Activated T-helper 1 cell treated with anti-CD3 and anti-CD28 coated beads, Interleukin-12 subunit alpha, Interleukin-12 subunit beta, Interleukin-2, Interleukin-4 antibody, amounts not matched to agents 30 ng/mL and 10 ng/mL and 1 ng/mL, durations not matched to agents 14 hours and 24 hours and 36 hours (primary cell): ENCODE measurements around the gene PGS1. TPM values are rescaled to one million over a fixed set of nuclear protein-coding genes. Genes with fewer than 3 reads are reported as not detected.

Experiments
- DNase-seq: peaks from one replicate; pipeline ENCODE4 v3.0.0; 2021; ENCODE audit warnings: low spot score
- H3K27ac Mint-ChIP-seq: one replicate; pipeline ENCODE4 v1.8.0; 2021; ENCODE audit warnings: mild to moderate bottlenecking, mixed read lengths
- H3K27me3 Mint-ChIP-seq: one replicate; pipeline ENCODE4 v1.8.0; 2022; ENCODE audit warnings: mild to moderate bottlenecking, moderate library complexity, mixed read lengths; ENCODE audit not compliant: insufficient read depth
- H3K36me3 Mint-ChIP-seq: one replicate; pipeline ENCODE4 v1.8.0; 2021; ENCODE audit warnings: low read depth, mixed read lengths
- H3K4me1 Mint-ChIP-seq: one replicate; pipeline ENCODE4 v1.8.0; 2021; ENCODE audit warnings: low read depth, mixed read lengths
- H3K4me3 Mint-ChIP-seq: one replicate; pipeline ENCODE4 v1.8.0; 2021; ENCODE audit warnings: mild to moderate bottlenecking, moderate library complexity, mixed read lengths
- H3K9me3 Mint-ChIP-seq: one replicate; pipeline ENCODE4 v1.8.0; 2021; ENCODE audit warnings: mixed read lengths
- intact Hi-C: fragments of 100-400 bp; cut with micrococcal nuclease; formaldehyde crosslinking; loops from one replicate; pipeline ENCODE4 v1.15.1; 2024
- total RNA-seq: library from RNA; stranded (reverse); gene quantifications from 2 replicates; pipeline ENCODE4 v1.2.3, GENCODE V29; 2022

The PGS1 gene
- total RNA-seq, 1 donor from 2014 or later: 71.9 TPM

- Mint-ChIP-seq H3K4me1 (peaks cover 7% of the 10 kb centered on the region), H3K9me3 (no peaks in the 10 kb centered on the region), H3K4me3 (no peak overlapping the region), H3K27me3 (no peaks in the 10 kb centered on the region), H3K36me3 (peaks cover 58% of the 10 kb centered on the region), H3K27ac (peak overlapping the region; percentile 40)
- intact Hi-C loops: no loop called here
- no peak for DNase-seq
Observed at GRCh38 chr17:78401891-78402290, 23.4 kb downstream of the PGS1 start.

- DNase-seq: no peak
- intact Hi-C loops: no loop called here
- H3K27me3 Mint-ChIP-seq: no peaks in the 10 kb centered on the region
- no peak overlapping the region for H3K4me3 Mint-ChIP-seq
- no peak overlapping the region for H3K27ac Mint-ChIP-seq
- peaks cover 27% of the 10 kb centered on the region for H3K4me1 Mint-ChIP-seq
- no peaks in the 10 kb centered on the region for H3K9me3 Mint-ChIP-seq
- peaks cover 49% of the 10 kb centered on the region for H3K36me3 Mint-ChIP-seq
Observed at GRCh38 chr17:78403822-78404221, 25.4 kb downstream of the PGS1 start.

GRCh38 chr17:78406396-78406795 lies 27.9 kb downstream of the PGS1 start:
- DNase-seq: no peak
- Mint-ChIP-seq H3K4me1 (peaks cover 47% of the 10 kb centered on the region), H3K9me3 (no peaks in the 10 kb centered on the region), H3K36me3 (peaks cover 43% of the 10 kb centered on the region), H3K4me3 (peak overlapping the region; percentile 7), H3K27ac (peak overlapping the region; percentile 65), H3K27me3 (no peaks in the 10 kb centered on the region)
- intact Hi-C loops: no loop called here

DNA sequence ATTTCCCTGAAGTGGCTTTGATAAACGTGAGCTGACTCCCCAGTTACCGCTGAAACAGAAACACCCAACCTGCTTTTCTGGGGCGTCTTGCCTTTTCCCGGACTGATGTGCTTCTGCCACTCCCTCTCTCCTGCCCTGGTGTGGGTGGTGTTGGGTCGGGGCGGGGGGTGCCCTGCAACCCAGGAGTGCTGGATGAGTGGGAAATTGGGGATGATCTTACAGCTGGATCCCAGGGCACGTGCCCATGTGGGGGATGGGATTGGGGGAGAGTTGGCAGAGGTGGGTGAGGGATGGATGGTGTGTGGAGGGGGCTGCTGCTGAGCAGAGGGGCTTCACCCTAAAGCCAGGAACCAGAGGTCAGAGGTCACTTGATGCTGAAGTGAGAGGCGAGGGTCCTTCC lies 28.5 kb downstream of the PGS1 start:
- Mint-ChIP-seq H3K27me3 (no peaks in the 10 kb centered on the region), H3K9me3 (no peaks in the 10 kb centered on the region), H3K4me3 (no peak overlapping the region), H3K27ac (peak overlapping the region; percentile 74), H3K36me3 (peaks cover 46% of the 10 kb centered on the region), H3K4me1 (peaks cover 50% of the 10 kb centered on the region)
- DNase-seq: no peak
- intact Hi-C loops: no loop called here

GRCh38 chr17:78407387-78408000 lies 29.0 kb downstream of the PGS1 start:
- H3K36me3 Mint-ChIP-seq: peaks cover 44% of the 10 kb centered on the region
- peaks cover 56% of the 10 kb centered on the region for H3K4me1 Mint-ChIP-seq
- DNase-seq: no peak
- no peaks in the 10 kb centered on the region for H3K27me3 Mint-ChIP-seq
- intact Hi-C loops: no loop called here
- no peak overlapping the region for H3K4me3 Mint-ChIP-seq
- no peaks in the 10 kb centered on the region for H3K9me3 Mint-ChIP-seq
- peak overlapping the region; percentile 74 for H3K27ac Mint-ChIP-seq

- Mint-ChIP-seq H3K36me3 (peaks cover 36% of the 10 kb centered on the region), H3K4me3 (peak overlapping the region; percentile 6), H3K27me3 (no peaks in the 10 kb centered on the region), H3K4me1 (peaks cover 66% of the 10 kb centered on the region), H3K9me3 (no peaks in the 10 kb centered on the region), H3K27ac (peak overlapping the region; percentile 74)
- intact Hi-C loops: no loop called here
- no peak for DNase-seq
Observed at GRCh38 chr17:78408476-78409050, 30.1 kb downstream of the PGS1 start.

DNA sequence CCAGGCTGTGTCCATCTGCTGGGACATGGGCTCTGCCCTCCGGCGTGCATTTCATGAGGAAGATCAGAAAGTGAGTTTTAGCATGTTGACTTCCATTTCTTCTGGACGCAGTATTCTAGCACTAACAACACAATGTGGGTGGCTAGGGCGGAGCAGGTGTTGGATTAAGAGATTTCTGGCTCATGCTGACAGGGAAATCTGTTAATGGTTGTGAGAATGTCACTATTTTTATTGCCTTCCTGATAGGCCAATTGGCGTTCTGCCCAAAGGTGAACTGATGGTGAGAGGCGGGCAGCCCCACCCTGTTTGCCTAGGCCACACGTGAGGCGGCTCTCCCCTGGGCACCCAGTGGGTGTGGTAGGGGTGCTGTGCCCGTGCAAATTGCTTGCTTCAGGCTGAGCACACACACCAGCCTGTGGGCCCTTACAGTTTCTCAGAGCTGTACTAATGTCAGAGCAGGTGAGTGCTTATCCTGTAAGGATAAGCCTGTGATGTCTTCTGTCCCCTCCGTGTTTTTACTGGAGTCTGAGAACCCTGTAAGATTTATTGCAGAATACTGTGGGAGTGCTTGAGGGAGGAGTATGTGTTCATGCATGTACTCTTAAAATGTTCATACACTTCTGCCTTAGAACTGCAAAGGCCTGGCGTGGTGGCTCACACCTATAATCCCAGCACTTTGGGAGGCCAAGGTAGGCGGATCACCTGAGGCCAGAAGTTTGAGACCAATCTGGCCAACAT lies 30.9 kb downstream of the PGS1 start:
- Mint-ChIP-seq H3K27ac (peak overlapping the region; percentile 55), H3K27me3 (no peaks in the 10 kb centered on the region), H3K9me3 (no peaks in the 10 kb centered on the region), H3K4me3 (peak overlapping the region; percentile 35), H3K4me1 (peaks cover 74% of the 10 kb centered on the region), H3K36me3 (peaks cover 33% of the 10 kb centered on the region)
- no peak for DNase-seq
- intact Hi-C loops: no loop called here

DNA sequence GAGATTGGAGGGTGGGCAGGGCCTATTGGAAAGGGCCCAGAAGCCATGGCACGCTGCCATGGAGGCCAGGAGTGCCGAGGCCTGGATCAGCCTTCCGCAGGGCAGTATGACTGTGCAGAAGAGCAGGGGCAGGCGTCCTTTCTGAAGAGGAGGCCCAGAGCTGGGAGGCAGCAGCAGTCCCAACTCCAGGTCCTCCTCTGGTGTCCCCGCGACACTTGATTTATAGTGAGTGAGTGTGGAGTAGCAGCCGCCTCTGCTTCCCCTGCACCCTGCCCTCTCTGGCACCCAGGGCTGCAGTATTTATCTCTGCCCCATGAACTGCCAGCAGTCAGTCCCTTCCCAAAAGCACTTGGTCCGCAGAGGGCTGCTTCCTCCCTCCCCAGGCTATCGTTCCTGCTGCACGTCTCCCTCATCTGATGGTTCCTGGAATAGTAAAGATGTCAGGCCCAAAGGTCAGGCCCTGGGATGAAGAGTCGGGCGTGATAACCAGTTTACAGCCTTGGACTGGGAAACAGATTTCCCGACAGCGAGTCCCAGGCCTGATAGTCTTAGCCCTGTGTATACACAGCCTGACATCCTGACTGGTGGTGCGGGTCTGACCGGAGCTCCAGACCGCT lies 32.9 kb downstream of the PGS1 start:
- Mint-ChIP-seq H3K27ac (peak overlapping the region; percentile 66), H3K36me3 (peaks cover 21% of the 10 kb centered on the region), H3K9me3 (no peaks in the 10 kb centered on the region), H3K4me3 (no peak overlapping the region), H3K27me3 (no peaks in the 10 kb centered on the region), H3K4me1 (peaks cover 92% of the 10 kb centered on the region)
- no peak for DNase-seq
- intact Hi-C loops: no loop called here

- intact Hi-C loops: no loop called here
- peak; percentile 49 for DNase-seq
- Mint-ChIP-seq H3K4me1 (peaks cover 92% of the 10 kb centered on the region), H3K27ac (peak overlapping the region; percentile 97), H3K36me3 (peaks cover 25% of the 10 kb centered on the region), H3K4me3 (peak overlapping the region; percentile 84), H3K27me3 (no peaks in the 10 kb centered on the region), H3K9me3 (no peaks in the 10 kb centered on the region)
Observed at GRCh38 chr17:78412403-78412802, 34.0 kb downstream of the PGS1 start.

DNA sequence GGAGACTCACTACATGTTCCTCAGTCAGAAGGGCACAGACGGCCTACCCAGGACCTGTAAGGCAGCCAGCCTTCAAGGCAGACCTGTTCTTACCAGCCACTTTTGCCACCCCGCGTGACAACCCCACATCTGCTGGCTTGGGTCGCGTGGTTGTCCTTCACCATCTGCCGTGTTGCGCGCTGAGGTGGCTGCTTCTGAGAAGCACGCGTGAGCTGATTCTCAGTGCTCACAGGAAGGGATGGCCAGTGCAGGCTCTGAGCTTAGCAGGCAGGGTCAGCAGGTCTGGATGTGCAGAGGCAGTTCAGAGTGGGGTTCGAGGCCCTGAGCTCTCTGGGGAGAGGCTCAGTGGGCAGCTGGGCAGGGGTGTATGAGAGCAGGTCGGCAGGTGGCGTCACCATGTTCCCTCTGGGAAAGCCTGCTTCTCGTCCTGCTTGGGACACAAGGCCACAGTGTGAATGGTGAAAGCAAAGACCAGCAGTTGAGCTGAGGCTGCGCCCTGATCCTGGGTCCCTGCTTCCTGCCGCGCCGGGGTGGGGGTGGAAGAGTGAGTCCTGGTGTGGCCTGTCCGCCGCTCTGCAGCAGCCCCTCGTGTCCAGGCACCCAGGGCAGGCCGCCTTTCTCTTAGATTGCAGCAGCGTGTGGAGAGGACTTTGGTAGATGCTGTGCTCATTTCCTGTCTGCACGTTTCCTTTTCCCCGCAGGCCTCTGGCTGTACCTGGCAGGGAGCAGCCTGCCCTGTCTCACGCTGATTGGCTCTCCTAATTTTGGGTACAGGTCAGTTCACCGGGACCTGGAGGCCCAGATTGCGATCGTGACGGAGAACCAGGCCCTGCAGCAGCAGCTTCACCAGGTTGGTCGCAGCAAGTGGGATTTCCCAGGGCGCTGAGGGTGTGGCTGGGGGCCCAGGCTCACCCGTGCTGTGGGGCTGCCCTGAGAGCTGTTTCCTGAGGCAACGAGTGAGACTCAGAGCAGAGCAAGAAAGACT lies 36.0 kb downstream of the PGS1 start:
- intact Hi-C loops: no loop called here
- Mint-ChIP-seq H3K36me3 (peaks cover 32% of the 10 kb centered on the region), H3K4me3 (peak overlapping the region; percentile 84), H3K4me1 (peaks cover 88% of the 10 kb centered on the region), H3K27me3 (no peaks in the 10 kb centered on the region), H3K27ac (peak overlapping the region; percentile 97), H3K9me3 (no peaks in the 10 kb centered on the region)
- peak; percentile 68 for DNase-seq

- Mint-ChIP-seq H3K4me1 (peaks cover 92% of the 10 kb centered on the region), H3K9me3 (no peaks in the 10 kb centered on the region), H3K36me3 (peaks cover 36% of the 10 kb centered on the region), H3K27me3 (no peaks in the 10 kb centered on the region), H3K4me3 (peak overlapping the region; percentile 84), H3K27ac (peak overlapping the region; percentile 97)
- DNase-seq: no peak
- intact Hi-C loops: no loop called here
Observed at GRCh38 chr17:78415821-78416711, 37.6 kb downstream of the PGS1 start.
